GM21390 (cell line): ENCODE measurements around the gene ATP6V0D1.

Source experiments
- ATAC-seq: cut with Tn5 transposase; IDR thresholded peaks from one replicate; pipeline ENCODE4 v1.9.1; 2021; ENCODE audit not compliant: unreplicated experiment

ATP6V0D1 gene

GRCh38 chr16:67445913-67446907 lies 34.7 kb downstream of the ATP6V0D1 start:
- ATAC-seq = no peak

DNA sequence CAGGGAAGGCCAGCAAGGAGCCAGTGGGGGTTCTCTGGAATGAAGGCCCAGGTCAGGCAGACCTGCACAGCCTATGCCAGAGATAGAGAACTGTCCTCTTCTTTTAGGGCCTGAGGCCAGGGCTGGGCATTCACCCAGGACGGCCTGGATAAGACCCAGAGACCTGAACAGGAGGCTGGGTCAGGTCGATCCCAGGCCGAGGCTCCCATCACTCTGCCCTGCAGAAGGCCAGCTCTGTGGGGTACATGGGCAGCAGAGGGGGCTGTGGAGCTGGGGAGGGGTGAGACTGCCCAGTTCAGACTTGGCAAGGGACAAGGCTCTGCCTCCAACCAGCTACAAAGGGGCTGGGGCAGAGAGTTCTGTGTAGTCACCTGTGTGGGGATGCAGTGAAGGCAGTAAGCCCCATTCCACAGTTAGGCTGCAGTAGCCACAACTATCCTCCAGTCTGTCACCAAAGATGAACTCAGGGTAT lies 35.5 kb downstream of the ATP6V0D1 start:
- ATAC-seq = no peak

- no peak for ATAC-seq
Measured at GRCh38 chr16:67445126-67445426, 35.9 kb downstream of the ATP6V0D1 start.

- ATAC-seq = no peak
Measured at GRCh38 chr16:67444259-67445125, 36.5 kb downstream of the ATP6V0D1 start.

DNA sequence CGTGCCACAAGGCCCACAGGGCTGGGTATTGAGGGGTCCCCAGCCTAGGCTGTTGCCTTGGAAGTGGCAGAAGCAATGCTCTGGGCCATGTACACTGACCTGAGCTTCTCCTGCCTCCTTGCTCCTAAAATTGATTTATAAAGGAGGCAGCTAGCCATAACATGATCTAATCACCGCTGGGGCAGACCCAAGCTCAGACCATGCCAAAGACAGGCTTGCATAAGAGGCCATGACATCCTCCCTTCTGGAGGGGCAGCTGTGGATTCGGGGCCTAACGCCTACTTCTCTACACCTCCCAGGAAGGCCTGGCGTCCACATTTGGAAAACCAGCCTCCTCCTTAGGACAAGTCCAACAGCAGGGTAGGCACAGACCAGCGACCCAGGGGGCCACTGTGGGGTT lies 37.7 kb downstream of the ATP6V0D1 start:
- ATAC-seq = no peak

DNA sequence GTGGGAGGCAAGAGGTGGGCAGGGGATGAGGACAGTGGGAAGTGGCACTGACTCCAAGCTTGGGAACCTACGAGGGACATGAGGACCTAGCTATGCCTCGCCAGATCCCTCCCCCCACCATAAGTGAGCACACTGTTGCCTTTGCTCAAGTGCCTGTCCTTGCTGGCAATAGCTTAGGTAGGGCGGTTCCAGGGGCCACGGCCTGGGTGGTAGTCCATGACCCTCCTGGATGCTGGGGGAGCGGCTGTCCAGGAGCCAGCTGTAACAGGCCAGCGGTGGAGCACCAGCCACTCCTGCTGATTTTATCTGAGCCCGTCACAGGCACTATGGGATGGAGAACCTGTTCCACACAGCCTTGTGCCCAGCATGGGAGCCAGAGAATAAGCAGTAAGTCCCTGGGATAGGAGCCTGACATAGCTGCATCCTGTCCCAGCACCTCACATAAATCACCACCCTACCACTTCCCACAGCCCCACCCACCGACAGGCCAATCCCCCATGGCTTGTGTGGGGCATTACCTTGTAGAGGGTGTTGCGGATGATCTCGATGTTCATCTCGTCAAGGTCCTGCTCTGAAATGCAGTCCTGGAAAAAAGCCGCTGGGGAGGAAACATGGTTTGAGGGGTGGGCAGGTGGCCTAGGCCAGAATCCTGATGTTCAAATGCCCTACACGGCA lies 38.2 kb downstream of the ATP6V0D1 start:
- no peak for ATAC-seq

DNA sequence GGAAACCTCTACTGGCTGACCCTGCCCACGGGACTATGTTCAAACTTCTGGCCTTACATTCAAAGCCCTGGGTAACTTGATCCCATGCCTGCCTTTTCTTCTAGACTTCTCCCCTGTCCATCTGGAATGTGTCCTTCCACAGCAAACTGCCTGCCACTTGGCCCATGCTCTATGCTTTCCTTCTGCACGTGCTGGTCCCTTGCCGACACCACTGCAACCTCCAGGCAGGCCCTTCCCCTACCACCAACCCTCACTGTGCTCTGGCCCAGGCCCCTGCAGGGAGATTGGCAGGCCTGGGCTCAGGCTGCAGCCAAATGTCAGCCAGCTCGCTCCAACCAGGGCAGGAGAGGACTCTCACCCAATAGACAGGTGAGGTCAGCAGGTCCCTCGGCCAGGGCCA lies 39.0 kb downstream of the ATP6V0D1 start:
- no peak for ATAC-seq

DNA sequence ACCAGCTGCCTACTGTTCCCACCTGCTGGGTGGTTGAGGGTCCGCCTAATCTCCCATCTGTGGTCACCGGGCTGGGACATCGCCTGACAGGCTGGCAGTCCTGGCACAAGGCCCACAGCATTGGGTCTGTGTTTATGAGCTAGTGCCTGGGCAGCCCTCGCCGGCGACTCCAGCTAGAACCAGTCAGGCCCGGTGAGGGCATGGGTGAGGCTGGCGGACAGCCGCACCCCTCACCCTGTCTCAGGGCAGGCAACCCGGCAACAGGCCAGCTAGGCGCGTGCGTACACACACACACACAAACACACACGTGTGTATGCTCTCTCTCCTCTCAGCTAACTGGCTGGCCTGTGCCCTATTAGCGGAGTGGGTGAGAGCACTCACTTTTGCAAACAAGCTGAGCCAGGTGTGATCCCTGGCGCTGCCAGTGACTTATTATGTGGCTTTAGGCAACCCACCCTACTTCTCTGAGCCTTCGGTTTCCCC lies 39.6 kb downstream of the ATP6V0D1 start:
- ATAC-seq = no peak

- no peak for ATAC-seq
Measured at GRCh38 chr16:67438824-67439393, 42.0 kb downstream of the ATP6V0D1 start.

GRCh38 chr16:67438098-67438791 lies 42.7 kb downstream of the ATP6V0D1 start:
- ATAC-seq = no peak

DNA sequence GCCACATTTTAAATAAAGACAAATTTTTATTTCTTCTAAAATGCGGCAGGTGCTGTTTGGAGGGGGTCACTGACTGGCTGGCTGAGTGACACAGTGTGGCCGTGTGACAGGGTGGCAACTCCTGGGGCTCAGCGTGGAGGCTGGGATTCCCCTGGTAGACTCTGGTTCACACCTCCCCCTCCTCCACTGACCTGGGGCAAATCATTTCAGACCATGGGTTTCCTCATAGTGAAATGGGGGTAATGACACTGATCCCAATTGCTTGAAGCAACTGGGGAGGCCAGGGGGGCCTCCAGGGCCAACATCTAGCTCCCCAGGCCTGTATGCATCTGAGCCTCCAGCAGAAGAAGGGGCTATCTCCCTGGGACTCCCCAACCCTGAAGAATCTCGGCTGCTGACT lies 43.4 kb downstream of the ATP6V0D1 start:
- no peak for ATAC-seq

DNA sequence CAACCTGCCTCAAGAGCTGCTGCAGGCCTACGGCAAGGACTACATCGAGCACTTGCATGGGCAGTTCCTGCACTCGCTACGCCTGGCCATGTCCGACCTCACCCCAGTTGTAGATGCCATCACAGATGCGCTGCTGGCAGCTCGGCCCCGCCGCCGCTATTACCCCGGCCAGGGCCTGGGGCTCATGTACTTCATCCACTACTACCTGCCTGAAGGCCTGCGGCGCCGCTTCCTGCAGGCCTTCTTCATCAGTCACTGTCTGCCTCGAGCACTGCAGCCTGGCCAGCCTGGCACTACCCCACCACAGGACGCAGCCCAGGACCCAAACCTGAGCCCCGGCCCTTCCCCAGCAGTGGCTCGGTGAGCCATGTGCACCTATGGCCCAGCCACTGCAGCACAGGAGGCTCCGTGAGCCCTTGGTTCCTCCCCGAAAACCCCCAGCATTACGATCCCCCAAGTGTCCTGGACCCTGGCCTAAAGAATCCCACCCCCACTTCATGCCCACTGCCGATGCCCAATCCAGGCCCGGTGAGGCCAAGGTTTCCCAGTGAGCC lies 44.2 kb downstream of the ATP6V0D1 start:
- no peak for ATAC-seq

GRCh38 chr16:67435758-67436164 lies 45.2 kb downstream of the ATP6V0D1 start:
- no peak for ATAC-seq

- ATAC-seq = no peak
Measured at GRCh38 chr16:67433131-67433719, 47.7 kb downstream of the ATP6V0D1 start.

DNA sequence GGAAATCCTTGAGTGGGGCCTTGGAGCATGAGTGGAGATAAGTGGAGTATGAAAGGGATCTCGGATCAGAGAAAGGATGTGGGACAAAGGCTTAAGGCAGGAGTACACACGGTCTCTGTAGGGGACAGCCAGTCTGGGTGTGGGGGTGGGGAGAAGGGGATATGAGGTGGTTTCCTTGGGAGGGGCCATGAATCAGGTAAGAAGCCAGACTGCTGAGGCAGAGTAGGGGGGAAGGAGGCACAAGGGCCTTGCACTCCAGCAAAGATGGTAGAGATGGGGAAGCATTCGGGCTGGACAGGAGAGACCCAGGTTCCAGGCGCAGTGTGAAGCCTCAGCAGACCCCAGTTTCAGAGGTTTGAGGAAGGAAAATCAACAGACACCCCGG lies 48.5 kb downstream of the ATP6V0D1 start:
- no peak for ATAC-seq

- ATAC-seq = no peak
Measured at GRCh38 chr16:67431775-67432505, 49.0 kb downstream of the ATP6V0D1 start.

DNA sequence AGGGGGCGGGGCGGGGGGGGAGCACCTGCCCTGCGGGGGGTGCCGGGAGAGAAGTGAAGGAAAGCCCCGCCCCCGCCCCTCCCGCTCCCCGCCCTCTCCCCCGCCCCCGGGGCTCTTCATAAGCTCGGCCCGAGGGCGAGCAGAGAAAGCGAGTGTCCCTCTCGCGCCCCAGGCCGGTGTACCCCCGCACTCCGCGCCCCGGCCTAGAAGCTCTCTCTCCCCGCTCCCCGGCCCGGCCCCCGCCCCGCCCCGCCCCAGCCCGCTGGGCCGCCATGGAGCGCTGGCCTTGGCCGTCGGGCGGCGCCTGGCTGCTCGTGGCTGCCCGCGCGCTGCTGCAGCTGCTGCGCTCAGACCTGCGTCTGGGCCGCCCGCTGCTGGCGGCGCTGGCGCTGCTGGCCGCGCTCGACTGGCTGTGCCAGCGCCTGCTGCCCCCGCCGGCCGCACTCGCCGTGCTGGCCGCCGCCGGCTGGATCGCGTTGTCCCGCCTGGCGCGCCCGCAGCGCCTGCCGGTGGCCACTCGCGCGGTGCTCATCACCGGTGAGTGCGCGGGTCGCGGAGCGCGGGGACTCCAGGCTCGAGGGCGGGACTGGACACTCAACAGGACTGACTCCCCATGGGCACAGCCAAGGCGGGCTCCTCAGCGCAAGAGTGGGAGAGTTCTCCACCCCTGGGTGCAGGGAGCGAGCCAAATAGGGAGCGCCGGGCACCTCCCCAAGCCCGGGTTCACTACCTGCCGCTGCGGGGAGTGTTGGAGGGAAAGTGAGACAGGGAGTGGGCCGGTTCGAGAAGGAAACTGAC lies 49.8 kb downstream of the ATP6V0D1 start, which contains the start of gene HSD11B2:
HSD11B2 (plus strand) TSS at position 145 of the 798 bp plus-strand sequence; CDS start at position 273, 128 bp downstream.
- no peak for ATAC-seq

DNA sequence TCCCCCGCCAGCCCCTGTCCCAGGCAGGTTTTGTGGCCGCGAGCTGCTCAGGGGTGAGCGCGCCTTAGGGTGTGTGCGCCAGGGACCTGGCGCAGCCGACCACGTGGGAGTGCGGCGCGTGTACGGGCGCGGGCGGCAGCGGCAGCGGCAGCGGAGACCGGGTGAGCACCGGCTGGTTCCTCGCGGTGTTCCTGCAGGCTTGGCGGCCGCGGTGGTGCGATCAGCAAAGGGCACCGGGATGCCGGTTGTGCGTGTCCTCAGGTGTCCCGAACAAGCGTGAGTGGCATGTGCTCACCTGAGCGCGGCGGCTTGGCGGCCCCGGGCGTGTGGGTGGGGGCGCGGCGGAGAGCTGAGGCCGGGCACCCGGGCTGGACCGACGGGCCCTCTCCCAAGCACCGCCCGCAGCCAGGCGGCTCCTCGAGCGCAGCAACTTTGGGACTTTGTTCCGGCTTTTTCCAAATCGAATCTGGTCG lies 50.4 kb downstream of the ATP6V0D1 start:
- no peak for ATAC-seq
